C4-2B (cell line): ENCODE results near the gene KCNK4.

Source experiments
- H3K27ac ChIP-seq: fragments of 450-650 bp; 2 replicates; pipeline ENCODE4 v1.5.1; 2017
- ZFX ChIP-seq: fragments of 450-650 bp; IDR thresholded peaks from 2 replicates; pipeline ENCODE4 v1.6.1; 2017
- TF ChIP-seq, protein P1 (sequence below): fragments of 450-650 bp; conservative IDR thresholded peaks from 2 replicates; pipeline ENCODE4 v1.5.1; 2017; ENCODE audit warnings: mild to moderate bottlenecking

Gene KCNK4

GRCh38 chr11:64314146-64314804 lies 23.2 kb downstream of the KCNK4 start:
- TF ChIP-seq, protein P1, sequence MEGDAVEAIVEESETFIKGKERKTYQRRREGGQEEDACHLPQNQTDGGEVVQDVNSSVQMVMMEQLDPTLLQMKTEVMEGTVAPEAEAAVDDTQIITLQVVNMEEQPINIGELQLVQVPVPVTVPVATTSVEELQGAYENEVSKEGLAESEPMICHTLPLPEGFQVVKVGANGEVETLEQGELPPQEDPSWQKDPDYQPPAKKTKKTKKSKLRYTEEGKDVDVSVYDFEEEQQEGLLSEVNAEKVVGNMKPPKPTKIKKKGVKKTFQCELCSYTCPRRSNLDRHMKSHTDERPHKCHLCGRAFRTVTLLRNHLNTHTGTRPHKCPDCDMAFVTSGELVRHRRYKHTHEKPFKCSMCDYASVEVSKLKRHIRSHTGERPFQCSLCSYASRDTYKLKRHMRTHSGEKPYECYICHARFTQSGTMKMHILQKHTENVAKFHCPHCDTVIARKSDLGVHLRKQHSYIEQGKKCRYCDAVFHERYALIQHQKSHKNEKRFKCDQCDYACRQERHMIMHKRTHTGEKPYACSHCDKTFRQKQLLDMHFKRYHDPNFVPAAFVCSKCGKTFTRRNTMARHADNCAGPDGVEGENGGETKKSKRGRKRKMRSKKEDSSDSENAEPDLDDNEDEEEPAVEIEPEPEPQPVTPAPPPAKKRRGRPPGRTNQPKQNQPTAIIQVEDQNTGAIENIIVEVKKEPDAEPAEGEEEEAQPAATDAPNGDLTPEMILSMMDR: no peak; the same call in 1 of the 2 replicates
- TF ChIP-seq ZFX: no peak
- no peak overlapping the region for H3K27ac ChIP-seq

DNA sequence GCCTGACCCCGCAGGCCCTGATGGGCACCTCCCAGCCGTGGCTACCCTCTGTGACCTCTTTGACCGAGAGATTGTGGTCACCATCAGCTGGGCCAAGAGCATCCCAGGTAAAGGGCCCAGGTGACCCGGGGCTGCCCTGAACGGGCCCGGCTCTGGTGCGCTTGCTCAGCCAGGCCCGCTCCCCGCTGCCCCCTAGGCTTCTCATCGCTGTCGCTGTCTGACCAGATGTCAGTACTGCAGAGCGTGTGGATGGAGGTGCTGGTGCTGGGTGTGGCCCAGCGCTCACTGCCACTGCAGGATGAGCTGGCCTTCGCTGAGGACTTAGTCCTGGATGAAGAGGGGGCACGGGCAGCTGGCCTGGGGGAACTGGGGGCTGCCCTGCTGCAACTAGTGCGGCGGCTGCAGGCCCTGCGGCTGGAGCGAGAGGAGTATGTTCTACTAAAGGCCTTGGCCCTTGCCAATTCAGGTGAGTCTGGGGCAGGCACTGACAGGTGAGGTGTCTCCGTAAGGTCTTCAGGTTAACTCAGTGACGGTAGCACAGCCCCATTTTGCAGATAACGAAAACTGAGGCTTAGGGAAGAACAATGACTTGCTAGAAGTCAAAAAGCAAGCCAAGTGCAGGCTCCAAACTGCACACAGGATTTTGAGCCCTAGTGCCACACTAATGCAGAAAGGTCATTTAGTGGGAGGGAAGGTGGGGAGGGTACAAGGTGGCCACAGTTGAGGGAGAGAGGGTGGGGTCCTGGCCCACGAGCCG lies 23.9 kb downstream of the KCNK4 start:
- TF ChIP-seq, protein P1: no peak; the same call in 1 of the 2 replicates
- peak; percentile 22; the same call in 1 of the 2 replicates for TF ChIP-seq ZFX
- H3K27ac ChIP-seq: peak overlapping the region; percentile 95; the same call in 1 of the 2 replicates

- H3K27ac ChIP-seq: peak overlapping the region; percentile 95
Measured at GRCh38 chr11:64315667-64316526, 24.8 kb downstream of the KCNK4 start.

DNA sequence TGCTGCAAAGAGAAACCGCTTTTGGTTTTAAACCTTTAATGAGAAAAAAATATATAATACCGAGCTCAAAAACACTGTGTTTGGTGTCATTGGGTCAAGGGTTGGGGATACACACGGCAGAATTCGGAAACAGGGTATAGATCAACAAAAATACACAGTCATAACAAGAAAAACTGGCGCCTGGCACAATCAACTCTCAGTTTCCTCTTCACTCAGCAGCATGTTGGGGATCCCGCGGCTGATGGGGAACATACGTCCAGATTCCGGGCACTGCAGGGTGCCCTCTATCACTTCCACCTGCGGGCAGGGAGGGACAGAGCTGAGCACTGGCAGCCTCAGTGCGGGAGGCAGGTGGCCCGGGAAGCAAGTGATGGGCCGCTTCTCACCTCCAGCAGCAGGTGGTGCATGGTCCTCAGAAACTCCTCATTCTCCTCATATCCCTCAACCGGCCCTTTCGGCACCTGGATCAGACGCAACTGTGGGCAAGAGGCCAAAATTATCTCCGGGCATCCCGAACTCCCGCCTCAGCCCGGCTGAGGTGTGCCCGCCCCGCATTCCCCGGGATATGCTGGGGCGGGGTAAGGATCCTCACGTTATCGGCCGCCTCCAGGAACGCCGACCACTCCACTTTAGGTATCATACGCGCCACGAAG lies 25.7 kb downstream of the KCNK4 start:
- no peak for TF ChIP-seq ZFX
- TF ChIP-seq, protein P1: no peak; the same call in 1 of the 2 replicates
- peak overlapping the region; percentile 95 for H3K27ac ChIP-seq

DNA sequence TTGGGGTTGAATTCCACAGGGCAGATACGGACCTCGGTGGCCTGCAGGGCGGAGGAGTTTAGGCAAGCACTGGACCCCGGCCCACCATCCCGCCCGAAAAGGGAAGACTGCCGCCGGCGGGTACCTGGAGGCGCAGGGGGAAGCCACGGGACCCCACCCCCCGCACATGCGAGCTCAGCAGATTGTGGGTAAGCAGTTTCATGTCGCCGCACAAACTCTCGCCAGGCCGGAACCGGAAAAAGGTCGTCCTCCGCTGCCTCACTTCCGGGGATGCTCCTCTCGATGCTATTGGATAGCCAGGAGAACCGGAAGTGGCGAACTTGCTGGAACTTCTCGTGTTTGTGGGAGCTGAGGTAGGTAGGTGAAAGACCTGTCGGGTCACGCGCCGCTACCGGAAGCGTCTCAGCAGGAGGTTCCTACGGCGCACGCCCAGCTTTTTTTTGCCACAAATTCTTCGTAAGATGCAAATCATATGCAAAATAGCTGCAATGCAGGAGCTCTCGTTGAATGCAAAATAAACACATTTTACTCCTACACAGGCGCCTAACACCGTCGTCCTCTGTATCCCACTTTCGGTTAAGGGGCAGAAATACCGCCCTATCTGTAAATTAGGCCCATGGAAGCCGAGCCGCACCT lies 26.3 kb downstream of the KCNK4 start, which contains the start of gene TRMT112:
TSS of gene TRMT112 (minus strand) at position 235 of the 636 bp plus-strand sequence. CDS start at position 202, 33 bp downstream.
- TF ChIP-seq ZFX: no peak
- TF ChIP-seq, protein P1: no peak
- peak within 1 kb of the TSS; percentile 95 for H3K27ac ChIP-seq

DNA sequence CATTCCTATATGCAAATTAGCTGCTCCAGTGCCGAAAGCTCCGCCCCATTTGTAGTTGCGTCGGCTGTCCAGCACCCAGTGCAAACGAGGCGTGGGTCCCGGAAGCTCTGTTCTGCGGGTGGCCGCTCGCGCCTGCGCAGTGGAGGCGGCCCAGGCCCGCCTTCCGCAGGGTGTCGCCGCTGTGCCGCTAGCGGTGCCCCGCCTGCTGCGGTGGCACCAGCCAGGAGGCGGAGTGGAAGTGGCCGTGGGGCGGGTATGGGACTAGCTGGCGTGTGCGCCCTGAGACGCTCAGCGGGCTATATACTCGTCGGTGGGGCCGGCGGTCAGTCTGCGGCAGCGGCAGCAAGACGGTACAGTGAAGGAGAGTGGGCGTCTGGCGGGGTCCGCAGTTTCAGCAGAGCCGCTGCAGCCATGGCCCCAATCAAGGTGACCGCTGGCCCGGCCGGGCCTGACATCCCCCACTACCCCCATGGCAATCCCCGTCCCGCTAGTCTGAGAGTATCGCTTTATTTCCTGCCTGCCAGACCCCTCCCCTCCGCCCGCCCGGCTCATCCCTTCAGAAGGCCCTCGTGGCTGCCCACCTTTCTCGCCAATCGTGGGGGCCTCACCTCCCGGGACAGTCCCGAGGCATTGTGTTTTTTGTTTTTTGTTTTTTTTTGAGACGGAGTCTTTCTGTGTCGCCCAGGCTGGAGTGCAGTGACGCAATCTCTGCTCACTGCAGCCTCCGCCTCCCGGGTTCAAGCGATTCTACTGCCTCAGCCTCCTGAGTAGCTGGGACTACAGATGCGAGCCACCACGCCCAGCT lies 27.1 kb downstream of the KCNK4 start, which contains the start of gene PRDX5:
TSS of gene PRDX5 (plus strand) at position 161 of the 805 bp plus-strand sequence. CDS start at position 256, 95 bp downstream.
- peak within 1 kb of the TSS; percentile 95 for H3K27ac ChIP-seq
- no peak for TF ChIP-seq ZFX
- TF ChIP-seq, protein P1: no peak
